Esophagus muscularis mucosa (tissue), 4 donors: ENCODE data around the gene PLGRKT. TPM values are rescaled to one million over a fixed set of nuclear protein-coding genes. Genes with fewer than 3 reads are reported as not detected.
"Not testable (repeated sequence)": the region's sequence is repeated elsewhere in the genome, so short reads cannot be mapped to it uniquely, and the experiment has no call there.

Experiments used
- DNase-seq: peaks from one replicate; pipeline ENCODE4 v3.0.0-alpha.2; 2017; ENCODE audit errors: extremely low spot score
- H3K27ac ChIP-seq, 4 donors: fragments of 200-600 bp; sonication (generic); replicated peaks in 1 of 4; 1 replicate in 3 of 4; 2 replicates in 1 of 4; pipeline ENCODE4 v1.5.1; 2016 to 2019; ENCODE audit warnings: mild to moderate bottlenecking in 1 of 4
- H3K27me3 ChIP-seq, 4 donors: fragments of 200-600 bp; sonication (generic); one replicate each; pipeline versions ENCODE4 v1.5.1 to v1.6.0; 2016 to 2019
- H3K36me3 ChIP-seq, 4 donors: fragments of 200-600 bp; sonication (generic); one replicate each; pipeline ENCODE4 v1.5.1; 2016 to 2019
- H3K4me1 ChIP-seq, 4 donors: fragments of 200-600 bp; sonication (generic); one replicate each; pipeline ENCODE4 v1.5.1; 2016 to 2019
- H3K4me3 ChIP-seq, 4 donors: fragments of 200-600 bp; sonication (generic); 1 replicate in 2 of 4; 2 replicates in 2 of 4; pipeline ENCODE4 v1.5.1; 2016 to 2019; ENCODE audit warnings: mild to moderate bottlenecking in 4 of 4, moderate library complexity in 1 of 4
- H3K9me3 ChIP-seq, 4 donors: fragments of 200-600 bp; sonication (generic); 1 replicate in 3 of 4; 2 replicates in 1 of 4; pipeline ENCODE4 v1.5.1; 2016 to 2019
- CTCF ChIP-seq, 3 experiments: fragments of 200-600 bp in 2 of 3; fragments of 450-650 bp in 1 of 3; sonication (generic) in 2 of 3; IDR thresholded peaks; one replicate each; pipeline ENCODE4 v1.5.1; 2017 to 2019; ENCODE audit warnings: antibody characterized with exemption in 3 of 3, mild to moderate bottlenecking in 2 of 3, moderate library complexity in 1 of 3
- EP300 ChIP-seq: sonication (generic); formaldehyde crosslinking; IDR thresholded peaks from one replicate; pipeline ENCODE4 v1.6.1; 2017; ENCODE audit warnings: antibody characterized with exemption
- POLR2A ChIP-seq: fragments of 450-650 bp; IDR thresholded peaks from one replicate; pipeline ENCODE4 v1.6.1; 2017; ENCODE audit warnings: antibody characterized with exemption, moderate library complexity, mild to moderate bottlenecking, low read depth
- POLR2AphosphoS5 ChIP-seq, 2 donors: sonication (generic); formaldehyde crosslinking; IDR thresholded peaks; one replicate each; pipeline ENCODE4 v1.6.1; 2017; ENCODE audit warnings: antibody characterized with exemption in 2 of 2
- WGBS: methylation state at CpG from one replicate; pipeline ENCODE4 v1.1.5; 2018; 5-methylcytosine and 5-hydroxymethylcytosine counted together
- intact Hi-C: fragments of 100-400 bp; cut with DNase I; formaldehyde crosslinking; loops from one replicate; pipeline ENCODE4 v1.15.1; 2023
- total RNA-seq, 4 donors: library from RNA; depleted of rRNA; stranded (reverse); fragments of >200 nt; gene quantifications; one replicate each; pipeline versions ENCODE4 v1.1.0 to v1.2.1, GENCODE V29; 2016

Gene PLGRKT
- total RNA-seq, 4 donors from 2014 or later: 11.1 to 18.3 (median 11.7) TPM

GRCh38 chr9:5354184-5354583 lies 83.5 kb downstream of the PLGRKT start:
- H3K36me3 ChIP-seq: no peaks in the 10 kb centered on the region
- no peak for DNase-seq
- peaks cover 0 to 9% (median 3%) of the 10 kb centered on the region in 4 donors for H3K9me3 ChIP-seq
- WGBS: 97% methylated on average over 2 of the region's 2 CpGs
- peaks cover 0 to 5% (median 0%) of the 10 kb centered on the region in 4 donors for H3K4me1 ChIP-seq
- no peak overlapping the region for H3K27ac ChIP-seq
- no peak for TF ChIP-seq POLR2AphosphoS5 (IDR thresholded peaks at IDR 0.05)
- no peak for TF ChIP-seq POLR2A
- TF ChIP-seq EP300: no peak
- TF ChIP-seq CTCF (IDR thresholded peaks at IDR 0.05): no peak
- intact Hi-C loops: no loop called here
- H3K27me3 ChIP-seq: no peaks in the 10 kb centered on the region
- H3K4me3 ChIP-seq: no peak overlapping the region

- H3K36me3 ChIP-seq: no peaks in the 10 kb centered on the region
- no peaks in the 10 kb centered on the region for H3K27me3 ChIP-seq
- H3K4me1 ChIP-seq: peaks cover 0 to 4% (median 0%) of the 10 kb centered on the region in 4 donors
- H3K9me3 ChIP-seq: peaks cover 0 to 9% (median 3%) of the 10 kb centered on the region in 4 donors
- 100% methylated on average over 1 of the region's 1 CpG for WGBS
- no peak for TF ChIP-seq CTCF (IDR thresholded peaks at IDR 0.05)
- no peak overlapping the region for H3K27ac ChIP-seq
- DNase-seq: no peak
- intact Hi-C loops: no loop called here
- H3K4me3 ChIP-seq: no peak overlapping the region
Observed at GRCh38 chr9:5352637-5353248, 85.0 kb downstream of the PLGRKT start.

GRCh38 chr9:5338992-5339981 lies 98.4 kb downstream of the PLGRKT start, which contains the start of gene RLN1:
TSS of gene RLN1 (minus strand) at chr9:5339876. CDS start at chr9:5339746, 130 bp downstream.
- peak within 1 kb of the TSS in 3 of 4 donors; percentile 12 to 33 (median 27) for H3K4me3 ChIP-seq
- DNase-seq, intact Hi-C loops: not testable (repeated sequence)

GRCh38 chr9:5336688-5337087 lies 101.0 kb downstream of the PLGRKT start:
- no peak overlapping the region for H3K27ac ChIP-seq

More at GRCh38 chr9:5338992-5339981, 98.4 kb downstream of the PLGRKT start, which contains the start of gene RLN1:
- 39% methylated on average over 7 of the region's 50 CpGs for WGBS
- H3K27me3 ChIP-seq, H3K4me1 ChIP-seq, H3K36me3 ChIP-seq, H3K27ac ChIP-seq, H3K9me3 ChIP-seq: not testable (repeated sequence)

GRCh38 chr9:5331276-5331675 lies 106.4 kb downstream of the PLGRKT start:
- H3K27ac ChIP-seq, H3K4me3 ChIP-seq, H3K36me3 ChIP-seq, H3K9me3 ChIP-seq, intact Hi-C loops, H3K4me1 ChIP-seq, H3K27me3 ChIP-seq, DNase-seq: not testable (repeated sequence)
- 81% methylated on average over 3 of the region's 3 CpGs for WGBS

More at GRCh38 chr9:5336688-5337087, 101.0 kb downstream of the PLGRKT start:
- DNase-seq: no peak
- 66% methylated on average over 4 of the region's 4 CpGs for WGBS
- H3K36me3 ChIP-seq: no peaks in the 10 kb centered on the region
- no peaks in the 10 kb centered on the region for H3K27me3 ChIP-seq
- no peak overlapping the region for H3K4me3 ChIP-seq
- peaks cover 0 to 5% (median 0%) of the 10 kb centered on the region in 4 donors for H3K4me1 ChIP-seq
- no peaks in the 10 kb centered on the region for H3K9me3 ChIP-seq
- no peak for TF ChIP-seq EP300
- TF ChIP-seq POLR2AphosphoS5 (IDR thresholded peaks at IDR 0.05): no peak
- TF ChIP-seq POLR2A: no peak
- no peak for TF ChIP-seq CTCF (IDR thresholded peaks at IDR 0.05)
- intact Hi-C loops: no loop called here
